ENCODE data around the gene RRP12. TPM values are rescaled to one million over a fixed set of nuclear protein-coding genes. Genes with fewer than 3 reads are reported as not detected.
"Not testable (repeated sequence)": the region's sequence is repeated elsewhere in the genome, so short reads cannot be mapped to it uniquely, and the experiment has no call there.

Gene RRP12
- total and polyA plus RNA-seq, 12 donors: 11.1 to 46.6 (median 22.3) TPM

DNA sequence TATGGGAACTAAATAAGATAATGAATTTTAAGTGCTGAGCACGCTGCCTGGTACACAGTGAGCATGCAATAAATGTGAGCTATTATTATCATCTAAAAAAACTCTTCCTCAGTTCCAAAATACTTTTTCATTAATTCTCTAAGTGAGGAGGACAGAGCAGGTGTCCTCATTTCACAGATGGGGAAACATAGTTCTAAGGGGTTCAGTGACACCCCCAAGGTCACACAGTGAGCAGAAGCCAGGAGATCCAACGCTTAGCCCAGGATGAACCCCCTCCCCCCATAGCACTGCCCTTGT is 6.8 kb upstream of the RRP12 start:
- no peaks in the 10 kb centered on the region for H3K9me3 ChIP-seq
- whole genome bisulfite sequencing, 2 donors: 81 to 84% methylated on average over 2 of the region's 2 CpGs
- no peak overlapping the region for H3K4me3 ChIP-seq
- ATAC-seq: no peak
- H3K27me3 ChIP-seq: no peaks in the 10 kb centered on the region
- intact Hi-C loops (cut with DNase I): loop anchor here in 5 of 10 donors (2.0 to 10.0 kb wide), 4 partner anchors 204 to 209 kb away; no protein-coding TSS in a partner anchor
- H3K27ac ChIP-seq: peak overlapping the region in 1 of 10 donors; percentile 87
- TF ChIP-seq, protein P1, sequence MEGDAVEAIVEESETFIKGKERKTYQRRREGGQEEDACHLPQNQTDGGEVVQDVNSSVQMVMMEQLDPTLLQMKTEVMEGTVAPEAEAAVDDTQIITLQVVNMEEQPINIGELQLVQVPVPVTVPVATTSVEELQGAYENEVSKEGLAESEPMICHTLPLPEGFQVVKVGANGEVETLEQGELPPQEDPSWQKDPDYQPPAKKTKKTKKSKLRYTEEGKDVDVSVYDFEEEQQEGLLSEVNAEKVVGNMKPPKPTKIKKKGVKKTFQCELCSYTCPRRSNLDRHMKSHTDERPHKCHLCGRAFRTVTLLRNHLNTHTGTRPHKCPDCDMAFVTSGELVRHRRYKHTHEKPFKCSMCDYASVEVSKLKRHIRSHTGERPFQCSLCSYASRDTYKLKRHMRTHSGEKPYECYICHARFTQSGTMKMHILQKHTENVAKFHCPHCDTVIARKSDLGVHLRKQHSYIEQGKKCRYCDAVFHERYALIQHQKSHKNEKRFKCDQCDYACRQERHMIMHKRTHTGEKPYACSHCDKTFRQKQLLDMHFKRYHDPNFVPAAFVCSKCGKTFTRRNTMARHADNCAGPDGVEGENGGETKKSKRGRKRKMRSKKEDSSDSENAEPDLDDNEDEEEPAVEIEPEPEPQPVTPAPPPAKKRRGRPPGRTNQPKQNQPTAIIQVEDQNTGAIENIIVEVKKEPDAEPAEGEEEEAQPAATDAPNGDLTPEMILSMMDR (IDR thresholded peaks at IDR 0.05): no peak
- H3K4me1 ChIP-seq: peaks cover 0 to 37% (median 8%) of the 10 kb centered on the region in 9 donors
- H3K36me3 ChIP-seq: no peaks in the 10 kb centered on the region
- no peak for DNase-seq

DNA sequence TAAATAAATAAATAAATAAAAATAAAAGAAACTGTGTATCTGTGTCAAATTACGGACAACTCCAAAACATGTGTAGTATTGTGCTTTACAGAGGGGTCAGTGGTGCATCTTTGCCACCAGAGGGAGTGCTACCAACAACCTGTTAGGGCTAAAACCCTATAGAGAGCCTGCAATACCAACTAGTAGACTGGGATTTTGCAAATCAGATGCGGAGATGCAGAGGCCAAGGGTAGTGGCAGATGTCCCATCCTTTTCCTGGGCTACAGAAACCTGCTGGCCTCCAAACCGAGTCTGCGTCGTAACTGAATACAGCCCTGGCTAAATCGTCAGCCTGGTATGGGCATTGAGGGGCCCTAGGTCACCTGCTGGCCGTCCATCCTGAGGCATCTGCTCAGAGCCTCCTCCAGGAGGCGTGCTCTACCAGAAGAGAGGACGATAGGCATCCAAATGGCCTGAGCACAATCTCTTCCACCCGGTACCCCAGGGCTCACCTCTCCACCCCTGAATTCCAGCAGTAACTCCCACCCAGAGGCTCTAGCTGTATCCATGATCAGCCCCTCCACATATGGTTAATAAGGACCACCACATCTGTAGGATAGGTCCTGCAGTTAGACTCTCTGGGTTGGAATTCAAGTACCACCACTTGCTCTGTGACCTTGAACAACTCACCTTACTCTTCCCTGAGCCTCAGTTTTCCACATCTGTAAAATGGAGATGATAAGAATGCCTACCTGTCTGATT is 6.2 kb upstream of the RRP12 start:
- TF ChIP-seq, protein P1 (IDR thresholded peaks at IDR 0.05): peak; percentile 67 to 92 (median 85)
- Histone ChIP-seq H3K27me3 (no peaks in the 10 kb centered on the region), H3K4me3 (peak overlapping the region in 1 of 10 donors; percentile 7), H3K27ac (peak overlapping the region in 2 of 10 donors; percentile 19 to 87), H3K4me1 (peaks cover 0 to 33% (median 8%) of the 10 kb centered on the region in 9 donors), H3K9me3 (no peaks in the 10 kb centered on the region), H3K36me3 (no peaks in the 10 kb centered on the region)
- WGBS, 2 donors: 3 to 5% methylated on average over 10 of the region's 10 CpGs
- intact Hi-C loops (cut with DNase I): loop anchor here in 5 of 10 donors (2.0 to 10.0 kb wide), 4 partner anchors 205 to 210 kb away; no protein-coding TSS in a partner anchor
- DNase-seq: peak in 1 of 2 donors; percentile 54
- peak; percentile 85 to 93 (median 91) for ATAC-seq

DNA sequence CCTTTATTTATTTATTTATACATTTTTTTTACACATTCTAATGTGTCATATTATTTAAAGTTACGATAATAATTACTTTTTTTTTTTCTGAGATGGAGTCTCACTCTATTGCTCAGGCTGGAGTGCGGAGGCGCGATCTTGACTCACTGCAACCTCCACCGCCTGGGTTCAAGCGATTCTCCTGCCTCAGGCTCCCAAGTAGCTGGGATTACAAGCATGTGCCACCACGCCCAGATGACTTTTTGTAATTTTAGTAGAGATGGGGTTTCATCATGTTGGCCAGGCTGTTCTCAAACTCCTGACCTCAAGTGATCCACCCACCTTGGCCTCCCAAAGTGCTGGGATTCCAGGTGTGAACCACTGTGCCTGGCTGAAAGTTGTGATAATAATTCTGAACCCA is 5.3 kb upstream of the RRP12 start:
- peaks cover 0 to 38% (median 9%) of the 10 kb centered on the region in 9 donors for H3K4me1 ChIP-seq
- not testable (repeated sequence) for H3K9me3 ChIP-seq, DNase-seq, ATAC-seq, H3K27me3 ChIP-seq, H3K4me3 ChIP-seq, H3K36me3 ChIP-seq
- WGBS, 2 donors: 91 to 94% methylated on average over 7 of the region's 7 CpGs
- intact Hi-C loops (cut with DNase I): loop anchor here in 5 of 10 donors (2.0 to 10.0 kb wide), 4 partner anchors 206 to 211 kb away; no protein-coding TSS in a partner anchor
- H3K27ac ChIP-seq: peak overlapping the region in 2 of 10 donors; percentile 30 to 87

DNA sequence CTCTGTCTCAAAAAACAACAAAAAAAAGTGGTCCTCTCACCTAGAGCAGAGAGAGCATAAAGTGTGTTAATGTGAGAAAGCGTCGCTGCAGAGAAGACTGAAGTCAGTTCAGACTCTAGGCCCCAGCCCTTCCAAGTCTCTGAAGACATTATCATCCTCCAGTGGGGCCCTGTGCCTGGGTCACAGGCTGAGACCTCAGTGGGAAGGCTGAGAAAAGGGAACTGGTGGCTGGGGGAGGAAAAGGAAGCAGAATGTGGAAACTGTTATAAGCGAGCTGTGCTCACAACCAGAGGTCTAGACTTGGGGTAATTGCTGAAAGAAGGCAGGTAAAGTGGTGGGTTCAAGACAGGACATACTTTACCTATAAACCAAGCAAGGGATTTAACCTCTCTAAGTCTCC is 4.9 kb upstream of the RRP12 start:
- no peak overlapping the region for H3K4me3 ChIP-seq
- intact Hi-C loops (cut with DNase I): loop anchor here in 5 of 10 donors (2.0 to 10.0 kb wide), 4 partner anchors 206 to 211 kb away; no protein-coding TSS in a partner anchor
- H3K27me3 ChIP-seq: no peaks in the 10 kb centered on the region
- peak overlapping the region in 2 of 10 donors; percentile 30 to 87 for H3K27ac ChIP-seq
- no peaks in the 10 kb centered on the region for H3K9me3 ChIP-seq
- TF ChIP-seq, protein P1 (IDR thresholded peaks at IDR 0.05): no peak
- peaks cover 0 to 41% (median 11%) of the 10 kb centered on the region in 9 donors for H3K4me1 ChIP-seq
- no peaks in the 10 kb centered on the region for H3K36me3 ChIP-seq
- no peak for DNase-seq
- 72 to 84% methylated on average over 3 of the region's 3 CpGs for WGBS, 2 donors
- ATAC-seq: no peak

DNA sequence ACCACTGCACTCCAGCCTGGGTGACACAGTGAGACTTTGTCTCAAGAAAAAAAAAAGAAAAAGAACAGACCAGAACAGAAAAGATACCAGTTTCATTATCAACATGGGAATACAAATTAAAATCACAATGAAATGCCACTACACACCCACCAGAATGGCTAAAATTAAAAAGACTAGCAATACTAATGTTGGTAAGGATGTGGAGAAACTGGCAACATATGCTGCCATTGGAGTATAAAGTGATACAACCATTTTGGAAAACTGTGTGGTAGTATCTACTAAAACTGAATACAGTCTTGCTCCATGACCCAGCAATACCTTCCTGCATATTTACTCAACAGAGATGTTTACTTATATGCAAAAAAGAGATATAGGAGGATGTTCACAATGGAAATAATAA is 2.9 kb upstream of the RRP12 start:
- ATAC-seq (no peak), DNase-seq (no peak)
- H3K9me3 ChIP-seq: no peaks in the 10 kb centered on the region
- intact Hi-C loops (cut with DNase I): loop anchor here in 4 of 10 donors (5.0 to 10.0 kb wide), 4 partner anchors 67 to 333 kb away; partner anchors contain the start of gene ZFYVE27 (in 1 of the 4)
- H3K27ac ChIP-seq: no peak overlapping the region
- TF ChIP-seq, protein P1 (IDR thresholded peaks at IDR 0.05): no peak
- H3K4me1 ChIP-seq: peaks cover 0 to 58% (median 19%) of the 10 kb centered on the region in 9 donors
- H3K36me3 ChIP-seq: peaks cover 0 to under 1% (median 0%) of the 10 kb centered on the region in 9 donors
- H3K27me3 ChIP-seq: no peaks in the 10 kb centered on the region
- no peak overlapping the region for H3K4me3 ChIP-seq

Measured in heart right ventricle (tissue), 16 donors.